Lower lobe of right lung (tissue), 2 donors: ENCODE measurements around the gene ANKRD40CL. TPM values are rescaled to one million over a fixed set of nuclear protein-coding genes. Genes with fewer than 3 reads are reported as not detected.

Experiments used
- ATAC-seq, 2 donors: fragments of 200-7000 bp; cut with Tn5 transposase; one replicate each; pipeline ENCODE4 v1.9.1; 2020 to 2022; ENCODE audit warnings: mild to moderate bottlenecking in 2 of 2, moderate library complexity in 2 of 2
- DNase-seq: peaks from one replicate; pipeline ENCODE4 v3.0.0-alpha.2; 2020
- H3K27ac ChIP-seq: fragments of 200-600 bp; one replicate; pipeline ENCODE4 v1.8.0; 2022
- H3K27me3 ChIP-seq: fragments of 200-600 bp; one replicate; pipeline ENCODE4 v1.8.0; 2022; ENCODE audit warnings: low read depth
- H3K36me3 ChIP-seq: fragments of 200-600 bp; one replicate; pipeline ENCODE4 v1.8.0; 2022; ENCODE audit warnings: mild to moderate bottlenecking
- H3K4me1 ChIP-seq: fragments of 200-600 bp; one replicate; pipeline ENCODE4 v1.8.0; 2022
- H3K4me3 ChIP-seq: fragments of 200-600 bp; one replicate; pipeline ENCODE4 v1.8.0; 2022; ENCODE audit warnings: mild to moderate bottlenecking
- H3K9me3 ChIP-seq: fragments of 200-600 bp; one replicate; pipeline ENCODE4 v1.8.0; 2022
- intact Hi-C: fragments of 100-400 bp; cut with DNase I; formaldehyde crosslinking; loops from one replicate; pipeline ENCODE4 v1.11.0; 2022
- total RNA-seq: library from RNA; stranded (reverse); fragmentation: NEBNext Ultra II Directional; extraction: Animal tissue kit (Norgen Biotek cat#: 25700); gene quantifications from one replicate; pipeline ENCODE4 v1.2.1, GENCODE V29; 2021
- TF ChIP-seq, protein P1 (sequence below): fragments of 200-600 bp; IDR thresholded peaks from one replicate; pipeline ENCODE4 v1.8.0; 2022; ENCODE audit warnings: antibody characterized with exemption, mild to moderate bottlenecking
- donor health status: DM: no; HTN: yes; CAD: no; lungs with severe emphysema.

The ANKRD40CL gene
- total RNA-seq, 1 donor from 2014 or later, result not detected

DNA sequence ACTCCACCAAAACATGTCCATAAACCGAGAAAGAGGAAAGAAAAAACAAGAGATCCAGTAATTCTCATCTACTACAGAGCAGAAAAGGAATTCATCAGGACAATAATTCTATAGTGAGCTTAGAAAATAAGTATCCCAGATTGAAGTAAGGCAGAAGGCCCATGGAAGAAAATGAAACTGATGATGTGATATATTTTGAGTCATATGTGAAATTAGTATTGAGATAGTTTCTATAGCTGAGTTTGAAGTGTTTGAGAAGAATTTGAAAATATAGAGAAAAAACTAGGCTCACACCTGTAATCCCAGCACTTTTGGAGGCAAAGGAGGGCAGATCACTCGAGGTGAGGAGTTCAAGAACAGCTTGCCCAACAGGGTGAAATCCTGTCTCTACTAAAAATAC is 28.2 kb downstream of the ANKRD40CL start:
- Histone ChIP-seq H3K4me1 (no peaks in the 10 kb centered on the region), H3K9me3 (no peaks in the 10 kb centered on the region), H3K4me3 (no peak overlapping the region), H3K27me3 (no peaks in the 10 kb centered on the region), H3K36me3 (peaks cover 70% of the 10 kb centered on the region), H3K27ac (no peak overlapping the region)
- TF ChIP-seq, protein P1, sequence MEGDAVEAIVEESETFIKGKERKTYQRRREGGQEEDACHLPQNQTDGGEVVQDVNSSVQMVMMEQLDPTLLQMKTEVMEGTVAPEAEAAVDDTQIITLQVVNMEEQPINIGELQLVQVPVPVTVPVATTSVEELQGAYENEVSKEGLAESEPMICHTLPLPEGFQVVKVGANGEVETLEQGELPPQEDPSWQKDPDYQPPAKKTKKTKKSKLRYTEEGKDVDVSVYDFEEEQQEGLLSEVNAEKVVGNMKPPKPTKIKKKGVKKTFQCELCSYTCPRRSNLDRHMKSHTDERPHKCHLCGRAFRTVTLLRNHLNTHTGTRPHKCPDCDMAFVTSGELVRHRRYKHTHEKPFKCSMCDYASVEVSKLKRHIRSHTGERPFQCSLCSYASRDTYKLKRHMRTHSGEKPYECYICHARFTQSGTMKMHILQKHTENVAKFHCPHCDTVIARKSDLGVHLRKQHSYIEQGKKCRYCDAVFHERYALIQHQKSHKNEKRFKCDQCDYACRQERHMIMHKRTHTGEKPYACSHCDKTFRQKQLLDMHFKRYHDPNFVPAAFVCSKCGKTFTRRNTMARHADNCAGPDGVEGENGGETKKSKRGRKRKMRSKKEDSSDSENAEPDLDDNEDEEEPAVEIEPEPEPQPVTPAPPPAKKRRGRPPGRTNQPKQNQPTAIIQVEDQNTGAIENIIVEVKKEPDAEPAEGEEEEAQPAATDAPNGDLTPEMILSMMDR, result no peak
- DNase-seq (no peak), ATAC-seq (no peak)
- intact Hi-C loops, result no loop called here

DNA sequence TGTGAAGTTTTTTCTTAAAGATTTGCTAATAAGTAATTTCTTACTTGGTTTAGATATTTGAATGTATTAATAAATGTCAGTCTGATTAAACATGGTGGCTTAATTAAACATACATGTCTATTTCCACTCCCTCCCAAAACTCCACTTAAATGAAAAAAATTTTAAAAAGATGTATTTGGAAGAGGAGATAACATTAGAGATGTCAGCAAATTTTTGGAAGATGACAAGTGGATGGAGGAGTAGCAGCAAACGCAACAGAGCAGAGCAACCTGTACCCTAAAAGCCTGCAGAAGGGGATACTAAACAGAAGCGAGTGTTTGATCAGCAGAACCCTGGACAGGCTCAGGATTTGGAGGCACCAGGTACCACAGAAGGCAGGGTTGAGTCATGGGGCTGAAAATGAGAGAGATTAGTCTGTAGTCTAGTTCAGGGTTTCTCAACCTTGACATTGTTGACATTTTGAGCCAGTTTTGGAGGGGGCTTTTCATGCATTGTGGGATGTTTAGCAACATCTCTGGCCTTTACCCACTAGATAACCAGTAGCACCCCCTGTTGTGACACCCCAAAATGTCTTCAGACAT is 30.1 kb downstream of the ANKRD40CL start:
- no peak for ATAC-seq
- intact Hi-C loops, result no loop called here
- H3K4me1 ChIP-seq, result peaks cover 2% of the 10 kb centered on the region
- H3K36me3 ChIP-seq, result peaks cover 57% of the 10 kb centered on the region
- TF ChIP-seq, protein P1, result no peak
- no peak for DNase-seq
- H3K27ac ChIP-seq, result no peak overlapping the region
- H3K27me3 ChIP-seq, result no peaks in the 10 kb centered on the region
- no peaks in the 10 kb centered on the region for H3K9me3 ChIP-seq
- no peak overlapping the region for H3K4me3 ChIP-seq

DNA sequence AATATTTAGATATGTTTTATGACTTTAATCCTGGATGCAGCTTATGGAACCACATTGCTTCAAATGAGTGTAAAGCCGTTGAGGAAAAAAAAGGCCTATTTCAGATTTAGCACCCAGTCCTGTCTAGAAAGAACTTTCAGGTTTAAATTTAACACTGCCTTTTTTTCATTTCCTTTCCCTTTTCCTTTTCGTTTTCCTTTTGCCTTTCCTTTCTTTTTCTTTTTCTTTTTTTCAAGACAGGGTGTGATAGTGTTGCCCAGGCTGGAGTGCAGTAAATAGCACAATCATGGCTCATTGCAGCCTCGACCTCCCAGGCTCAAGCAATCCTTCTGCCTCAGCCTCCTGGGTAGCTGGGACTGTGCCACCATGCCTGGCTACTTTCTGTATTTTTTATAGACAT is 32.0 kb downstream of the ANKRD40CL start:
- Histone ChIP-seq H3K9me3 (no peaks in the 10 kb centered on the region), H3K27me3 (no peaks in the 10 kb centered on the region), H3K4me3 (no peak overlapping the region), H3K4me1 (peaks cover 21% of the 10 kb centered on the region), H3K36me3 (peaks cover 39% of the 10 kb centered on the region), H3K27ac (no peak overlapping the region)
- intact Hi-C loops, result no loop called here
- no peak for ATAC-seq
- TF ChIP-seq, protein P1, result no peak
- no peak for DNase-seq

DNA sequence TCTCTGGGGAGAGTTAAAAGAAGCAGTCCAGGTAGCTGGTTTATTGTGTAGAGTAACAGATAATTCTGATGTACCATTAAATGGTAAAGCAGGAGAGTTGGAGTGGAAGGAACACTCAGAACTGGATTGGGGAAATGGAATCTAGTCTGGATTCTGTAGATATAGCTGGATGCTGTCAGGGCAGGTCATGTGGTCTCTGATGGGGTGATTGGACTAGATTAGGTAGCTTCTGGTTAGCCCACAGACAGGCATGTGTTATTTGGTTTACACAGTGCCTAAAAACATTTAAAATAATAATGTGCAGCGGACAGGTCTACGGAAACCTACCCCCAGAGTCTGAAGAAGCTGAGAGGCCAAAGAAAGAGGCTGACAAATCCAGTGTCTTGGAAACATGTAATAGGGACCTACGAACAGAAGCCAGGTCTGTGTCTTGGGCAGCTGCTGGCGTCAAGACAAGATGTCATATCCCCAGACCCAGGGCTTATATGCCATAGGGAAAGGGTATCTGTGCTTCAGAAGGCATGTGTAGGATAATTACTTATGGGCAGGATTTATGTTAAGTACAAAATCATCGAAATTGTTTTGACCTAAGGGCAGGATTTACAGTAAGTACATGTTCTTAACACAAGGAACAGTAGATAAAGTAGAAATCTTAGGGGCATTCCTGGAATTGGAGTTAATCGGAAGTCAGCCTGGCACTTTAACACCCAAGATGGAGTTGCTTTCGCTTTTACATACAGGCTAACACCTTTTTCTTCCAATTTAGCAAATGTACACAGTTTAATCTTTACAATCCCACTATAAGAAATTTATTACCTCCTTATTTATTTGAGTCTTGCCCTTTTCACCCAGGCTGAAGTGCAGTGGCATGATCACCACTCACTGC is 35.5 kb downstream of the ANKRD40CL start:
- peak in 1 of 2 donors; percentile 42 for ATAC-seq
- peaks cover 6% of the 10 kb centered on the region for H3K36me3 ChIP-seq
- intact Hi-C loops, result no loop called here
- no peaks in the 10 kb centered on the region for H3K9me3 ChIP-seq
- H3K4me3 ChIP-seq, result no peak overlapping the region
- no peaks in the 10 kb centered on the region for H3K27me3 ChIP-seq
- peaks cover 54% of the 10 kb centered on the region for H3K4me1 ChIP-seq
- no peak overlapping the region for H3K27ac ChIP-seq
- DNase-seq, result no peak
- TF ChIP-seq, protein P1, result no peak

DNA sequence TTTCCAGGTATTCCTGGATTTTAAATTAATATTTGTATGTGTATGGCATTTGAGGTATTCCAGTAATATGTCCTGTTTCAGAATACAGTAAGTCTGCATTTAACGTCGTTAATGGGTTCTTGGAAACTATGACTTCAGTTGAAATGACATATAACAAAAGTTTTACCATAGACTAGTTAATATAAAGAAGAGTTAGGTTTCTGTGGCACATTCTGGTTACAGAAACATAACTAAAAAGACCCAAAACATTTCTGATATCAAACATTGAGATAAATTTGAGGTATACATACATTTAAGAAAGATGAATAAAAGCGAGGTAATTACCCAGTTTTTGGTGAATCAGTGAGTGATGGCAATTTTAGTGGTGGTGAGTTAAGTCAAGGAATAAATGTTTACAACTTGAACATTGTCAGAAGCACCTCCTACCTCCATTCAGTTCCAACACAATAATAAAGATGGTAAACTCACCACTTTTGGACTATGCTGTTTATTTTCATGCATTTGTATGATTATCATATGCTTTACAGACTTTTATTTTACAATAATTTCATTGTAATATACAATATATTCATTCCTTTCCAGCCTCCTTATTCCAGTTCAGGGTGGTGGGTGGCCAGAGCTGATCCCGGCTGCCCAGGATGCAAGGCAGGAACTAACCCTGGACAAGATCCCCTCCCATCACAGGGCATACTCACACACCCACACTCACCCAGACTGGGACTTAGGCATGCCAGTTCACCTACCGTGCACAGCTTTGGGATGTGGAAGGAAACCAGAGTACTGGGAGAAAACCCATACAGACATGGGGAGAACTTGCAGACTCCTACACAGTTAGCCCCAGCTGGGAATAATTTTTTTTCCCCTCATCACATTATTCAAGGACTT is 38.2 kb downstream of the ANKRD40CL start:
- no peak for DNase-seq
- no peak for ATAC-seq
- intact Hi-C loops, result no loop called here
- H3K4me3 ChIP-seq, result no peak overlapping the region
- H3K27ac ChIP-seq, result no peak overlapping the region
- no peaks in the 10 kb centered on the region for H3K27me3 ChIP-seq
- H3K4me1 ChIP-seq, result peaks cover 72% of the 10 kb centered on the region
- peaks cover 6% of the 10 kb centered on the region for H3K36me3 ChIP-seq
- H3K9me3 ChIP-seq, result no peaks in the 10 kb centered on the region
- TF ChIP-seq, protein P1, result no peak
